HEK293 (cell line): ENCODE data around the gene RNF19B.
A peak's percentile ranks its signal among the peaks of the same experiment; 100 is the strongest.

Source experiments
- CTCF ChIA-PET: fragments of 350-600 bp; formaldehyde crosslinking; extraction: SDS; loops from one replicate; lab custom pipeline; 2021; ENCODE audit warnings: antibody characterized with exemption; lab: Yijun Ruan, JAX
- POLR2A ChIA-PET: fragments of 300-600 bp; formaldehyde crosslinking; extraction: SDS; loops from one replicate; lab custom pipeline; 2020; ENCODE audit warnings: antibody characterized with exemption, inconsistent platforms; lab: Yijun Ruan, JAX
- H3K27ac ChIP-seq: fragments of 200-500 bp; sonication (Bioruptor generic); 2 replicates; pipeline ENCODE4 v1.5.1; 2014; ENCODE audit warnings: low read depth, low read length, control low read depth, inconsistent platforms; ENCODE audit errors: extremely low read depth
- H3K36me3 ChIP-seq, 2 experiments: fragments of 200-500 bp in 1 of 2; sonication (Bioruptor generic) in 1 of 2; 1 replicate in 1 of 2; 2 replicates in 1 of 2; pipeline ENCODE4 v1.5.1; 2014 to 2017; ENCODE audit warnings: inconsistent platforms in 2 of 2, low read length in 2 of 2; ENCODE audit not compliant: control insufficient read depth in 2 of 2, insufficient read depth in 1 of 2
- H3K4me1 ChIP-seq: fragments of 200-500 bp; sonication (Bioruptor generic); 2 replicates; pipeline ENCODE4 v1.5.1; 2014; ENCODE audit warnings: mild to moderate bottlenecking, low read length, inconsistent platforms; ENCODE audit not compliant: control insufficient read depth, insufficient read depth
- H3K4me3 ChIP-seq: 2 replicates; pipeline ENCODE4 v1.5.1; 2011; ENCODE audit warnings: low read depth, mild to moderate bottlenecking, control low read depth, low read length, moderate library complexity
- H3K9me3 ChIP-seq: fragments of 200-500 bp; sonication (Bioruptor generic); 2 replicates; pipeline ENCODE4 v1.5.1; 2014; ENCODE audit warnings: low read depth, low read length, inconsistent platforms; ENCODE audit not compliant: control insufficient read depth, insufficient read depth
- EGR2 ChIP-seq: fragments of 450-650 bp; formaldehyde crosslinking; IDR thresholded peaks from 2 replicates; pipeline ENCODE4 v1.5.1; 2016; ENCODE audit warnings: low read depth, missing biosample characterization, missing genetic modification characterization
- GLI4 ChIP-seq: fragments of 450-650 bp; formaldehyde crosslinking; IDR thresholded peaks from 2 replicates; pipeline ENCODE4 v1.5.1; 2016; ENCODE audit warnings: missing biosample characterization, missing genetic modification characterization
- KLF10 ChIP-seq: fragments of 450-650 bp; IDR thresholded peaks from 2 replicates; pipeline ENCODE4 v1.5.1; 2018; ENCODE audit warnings: missing biosample characterization, mild to moderate bottlenecking, missing genetic modification characterization
- MYNN ChIP-seq: fragments of 450-650 bp; formaldehyde crosslinking; IDR thresholded peaks from 2 replicates; pipeline ENCODE4 v1.5.1; 2016; ENCODE audit warnings: missing biosample characterization, missing genetic modification characterization, borderline replicate concordance
- MZF1 ChIP-seq: fragments of 450-650 bp; formaldehyde crosslinking; IDR thresholded peaks from 2 replicates; pipeline ENCODE4 v1.5.1; 2017; ENCODE audit warnings: missing biosample characterization, missing genetic modification characterization, borderline replicate concordance
- PRDM1 ChIP-seq: fragments of 450-650 bp; formaldehyde crosslinking; IDR thresholded peaks from 2 replicates; pipeline ENCODE4; 2016; ENCODE audit warnings: missing biosample characterization, missing genetic modification characterization
- REST ChIP-seq: fragments of 450-650 bp; formaldehyde crosslinking; IDR thresholded peaks from 2 replicates; pipeline ENCODE4 v1.5.1; 2016; ENCODE audit warnings: missing biosample characterization, missing genetic modification characterization
- SALL2 ChIP-seq: fragments of 450-650 bp; formaldehyde crosslinking; IDR thresholded peaks from 2 replicates; pipeline ENCODE4 v1.5.0; 2017; ENCODE audit warnings: missing biosample characterization, mild to moderate bottlenecking, missing genetic modification characterization, borderline replicate concordance
- WT1 ChIP-seq: fragments of 450-650 bp; formaldehyde crosslinking; IDR thresholded peaks from 2 replicates; pipeline ENCODE4 v1.5.1; 2016; ENCODE audit warnings: missing biosample characterization, missing genetic modification characterization
- ZBTB20 ChIP-seq: fragments of 450-650 bp; formaldehyde crosslinking; IDR thresholded peaks from 2 replicates; pipeline ENCODE4 v1.5.1; 2016; ENCODE audit warnings: missing biosample characterization, missing genetic modification characterization
- ZBTB48 ChIP-seq: fragments of 450-650 bp; formaldehyde crosslinking; IDR thresholded peaks from 2 replicates; pipeline ENCODE4 v1.5.1; 2016; ENCODE audit warnings: missing biosample characterization, missing genetic modification characterization
- ZFHX2 ChIP-seq: fragments of 450-650 bp; formaldehyde crosslinking; conservative IDR thresholded peaks from 2 replicates; pipeline ENCODE4 v1.5.1; 2016; ENCODE audit warnings: missing biosample characterization, missing genetic modification characterization
- ZNF121 ChIP-seq: fragments of 450-650 bp; formaldehyde crosslinking; IDR thresholded peaks from 2 replicates; pipeline ENCODE4 v1.5.1; 2016; ENCODE audit warnings: missing biosample characterization, missing genetic modification characterization
- ZNF138 ChIP-seq: fragments of 450-650 bp; formaldehyde crosslinking; IDR thresholded peaks from 2 replicates; pipeline ENCODE4 v1.5.1; 2016; ENCODE audit warnings: missing biosample characterization, missing genetic modification characterization, borderline replicate concordance
- ZNF175 ChIP-seq: fragments of 450-650 bp; formaldehyde crosslinking; IDR thresholded peaks from 2 replicates; pipeline ENCODE4 v1.5.1; 2016; ENCODE audit warnings: missing biosample characterization, missing genetic modification characterization
- ZNF184 ChIP-seq: fragments of 450-650 bp; IDR thresholded peaks from 2 replicates; pipeline ENCODE4 v1.5.1; 2018; ENCODE audit warnings: missing biosample characterization, mild to moderate bottlenecking, missing genetic modification characterization
- ZNF221 ChIP-seq: fragments of 450-650 bp; formaldehyde crosslinking; IDR thresholded peaks from 2 replicates; pipeline ENCODE4 v1.5.1; 2017; ENCODE audit warnings: missing biosample characterization, missing genetic modification characterization, borderline replicate concordance
- ZNF366 ChIP-seq: fragments of 450-650 bp; formaldehyde crosslinking; conservative IDR thresholded peaks from 2 replicates; pipeline ENCODE4 v1.5.1; 2016; ENCODE audit warnings: missing biosample characterization, missing genetic modification characterization
- ZNF416 ChIP-seq: fragments of 450-650 bp; formaldehyde crosslinking; IDR thresholded peaks from 2 replicates; pipeline ENCODE4 v1.5.1; 2016; ENCODE audit warnings: missing biosample characterization, missing genetic modification characterization
- ZNF426 ChIP-seq: fragments of 450-650 bp; formaldehyde crosslinking; IDR thresholded peaks from 2 replicates; pipeline ENCODE4 v1.5.1; 2017; ENCODE audit warnings: missing biosample characterization, missing genetic modification characterization, mild to moderate bottlenecking, inconsistent platforms, moderate library complexity
- ZNF48 ChIP-seq: fragments of 450-650 bp; formaldehyde crosslinking; IDR thresholded peaks from 2 replicates; pipeline ENCODE4 v1.5.1; 2016; ENCODE audit warnings: missing biosample characterization, missing genetic modification characterization
- ZNF501 ChIP-seq: fragments of 450-650 bp; formaldehyde crosslinking; IDR thresholded peaks from 2 replicates; pipeline ENCODE4 v1.5.1; 2016; ENCODE audit warnings: missing biosample characterization, missing genetic modification characterization
- ZNF596 ChIP-seq: fragments of 450-650 bp; IDR thresholded peaks from 2 replicates; pipeline ENCODE4 v1.5.0; 2018; ENCODE audit warnings: missing biosample characterization, mild to moderate bottlenecking, missing genetic modification characterization, moderate library complexity
- ZNF600 ChIP-seq: fragments of 450-650 bp; formaldehyde crosslinking; IDR thresholded peaks from 2 replicates; pipeline ENCODE4 v1.5.1; 2016; ENCODE audit warnings: missing biosample characterization, missing genetic modification characterization
- ZNF629 ChIP-seq: fragments of 450-650 bp; formaldehyde crosslinking; IDR thresholded peaks from 2 replicates; pipeline ENCODE4 v1.5.1; 2017; ENCODE audit warnings: missing biosample characterization, missing genetic modification characterization
- ZNF658 ChIP-seq: fragments of 450-650 bp; formaldehyde crosslinking; IDR thresholded peaks from 2 replicates; pipeline ENCODE4; 2016; ENCODE audit warnings: missing biosample characterization, missing genetic modification characterization
- ZNF747 ChIP-seq: fragments of 450-650 bp; formaldehyde crosslinking; IDR thresholded peaks from 2 replicates; pipeline ENCODE4 v1.5.1; 2016; ENCODE audit warnings: missing biosample characterization, missing genetic modification characterization
- ZNF777 ChIP-seq: fragments of 450-650 bp; formaldehyde crosslinking; IDR thresholded peaks from 2 replicates; pipeline ENCODE4 v1.5.1; 2017; ENCODE audit warnings: missing biosample characterization, missing genetic modification characterization, borderline replicate concordance
- ZNF792 ChIP-seq: fragments of 450-650 bp; formaldehyde crosslinking; IDR thresholded peaks from 2 replicates; pipeline ENCODE4 v1.5.1; 2016; ENCODE audit warnings: missing biosample characterization, missing genetic modification characterization
- ZSCAN30 ChIP-seq: fragments of 450-650 bp; IDR thresholded peaks from 2 replicates; pipeline ENCODE4 v1.5.1; 2018; ENCODE audit warnings: missing biosample characterization, mild to moderate bottlenecking, missing genetic modification characterization, moderate library complexity
- ZSCAN4 ChIP-seq: fragments of 450-650 bp; formaldehyde crosslinking; IDR thresholded peaks from 2 replicates; pipeline ENCODE4 v1.5.1; 2017; ENCODE audit warnings: missing biosample characterization, missing genetic modification characterization
- TF ChIP-seq, protein P1 (sequence below): fragments of 450-650 bp; formaldehyde crosslinking; IDR thresholded peaks from 2 replicates; pipeline ENCODE4 v1.5.1; 2016; ENCODE audit warnings: missing biosample characterization, missing genetic modification characterization, borderline replicate concordance

The RNF19B gene

DNA sequence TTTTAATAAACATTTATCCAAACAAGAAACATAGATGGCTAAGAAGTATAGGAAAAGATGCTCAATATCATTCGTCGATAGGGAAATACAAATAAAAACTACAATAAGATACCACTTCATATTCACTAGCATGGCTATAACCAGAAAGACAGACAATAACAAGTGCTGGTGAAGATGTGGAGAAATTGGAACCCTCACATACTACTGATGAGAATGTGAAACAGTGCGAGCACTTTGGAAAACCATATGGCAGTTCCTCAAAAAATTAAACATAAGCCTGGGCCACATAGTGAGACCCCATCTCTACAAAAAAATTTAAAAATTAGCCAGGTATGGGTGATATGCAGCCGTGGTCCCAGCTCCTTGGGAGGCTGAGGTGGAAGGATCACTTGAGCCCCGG, 54.3 kb downstream of the RNF19B start:
- no peaks in the 10 kb centered on the region for H3K9me3 ChIP-seq
- H3K27ac ChIP-seq, result no peak overlapping the region
- POLR2A ChIA-PET, result no interaction called here
- no peaks in the 10 kb centered on the region for H3K36me3 ChIP-seq
- TF ChIP-seq ZNF600 (no peak), ZNF184 (tag by site-specific recombination) (peak; percentile 98)
- CTCF ChIA-PET, result interaction anchor here (0.6 kb wide), 1 partner anchor 51 kb away, joined by 5 read pairs; no protein-coding TSS in a partner anchor
- H3K4me3 ChIP-seq, result no peak overlapping the region
- H3K4me1 ChIP-seq, result no peaks in the 10 kb centered on the region

DNA sequence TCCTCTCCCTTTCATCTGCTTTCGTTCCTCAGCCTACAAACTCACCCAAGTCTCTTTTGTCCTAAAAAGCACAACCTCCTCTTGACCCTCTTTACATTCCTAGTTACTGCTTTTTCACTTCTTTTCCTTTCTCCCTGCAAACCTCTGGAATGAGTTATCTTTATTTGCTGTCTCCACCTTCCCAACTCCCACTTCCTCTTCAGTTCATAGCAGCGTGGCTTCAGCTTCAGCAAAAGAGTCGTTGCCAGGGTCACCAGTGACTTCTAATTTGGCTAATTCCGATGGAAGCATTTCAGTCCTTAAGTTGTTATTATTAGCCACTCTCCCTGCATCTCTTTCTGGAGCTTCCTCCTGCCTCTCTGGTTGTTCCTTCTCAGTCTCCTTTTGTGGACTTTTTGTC, 57.2 kb downstream of the RNF19B start:
- H3K4me3 ChIP-seq, result no peak overlapping the region
- H3K4me1 ChIP-seq, result no peaks in the 10 kb centered on the region
- H3K9me3 ChIP-seq, result no peaks in the 10 kb centered on the region
- H3K27ac ChIP-seq, result no peak overlapping the region
- ChIA-PET CTCF (interaction anchor here (1.1 to 1.5 kb wide), 3 partner anchors 27 to 32 kb away, joined by 3 to 5 read pairs (median 3); no protein-coding TSS in a partner anchor), POLR2A (interaction anchor here (0.6 kb wide), 2 partner anchors 9 to 150 kb away, joined by 3 read pairs; no protein-coding TSS in a partner anchor)
- no peaks in the 10 kb centered on the region for H3K36me3 ChIP-seq
- TF ChIP-seq ZNF416, result no peak
- TF ChIP-seq, protein P1, sequence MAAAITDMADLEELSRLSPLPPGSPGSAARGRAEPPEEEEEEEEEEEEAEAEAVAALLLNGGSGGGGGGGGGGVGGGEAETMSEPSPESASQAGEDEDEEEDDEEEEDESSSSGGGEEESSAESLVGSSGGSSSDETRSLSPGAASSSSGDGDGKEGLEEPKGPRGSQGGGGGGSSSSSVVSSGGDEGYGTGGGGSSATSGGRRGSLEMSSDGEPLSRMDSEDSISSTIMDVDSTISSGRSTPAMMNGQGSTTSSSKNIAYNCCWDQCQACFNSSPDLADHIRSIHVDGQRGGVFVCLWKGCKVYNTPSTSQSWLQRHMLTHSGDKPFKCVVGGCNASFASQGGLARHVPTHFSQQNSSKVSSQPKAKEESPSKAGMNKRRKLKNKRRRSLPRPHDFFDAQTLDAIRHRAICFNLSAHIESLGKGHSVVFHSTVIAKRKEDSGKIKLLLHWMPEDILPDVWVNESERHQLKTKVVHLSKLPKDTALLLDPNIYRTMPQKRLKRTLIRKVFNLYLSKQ (tag by site-specific recombination), result no peak
- 0 out of 2 replicates have a peak, but pooled peaks have one; percentile 45 for TF ChIP-seq EGR2 (tag by site-specific recombination)
- no peak for TF ChIP-seq ZNF658 (tag by site-specific recombination)
- TF ChIP-seq MZF1, result no peak
- TF ChIP-seq ZNF184 (tag by site-specific recombination), result no peak
- TF ChIP-seq ZNF426 (tag by site-specific recombination), result no peak
- TF ChIP-seq GLI4 (tag by site-specific recombination), result no peak
- TF ChIP-seq ZFHX2 (tag by site-specific recombination), result peak; percentile 27
- TF ChIP-seq ZNF138 (tag by site-specific recombination), result no peak
- TF ChIP-seq ZBTB20 (tag by site-specific recombination), result no peak
- TF ChIP-seq ZNF629 (tag by site-specific recombination), result no peak
- TF ChIP-seq ZNF121 (tag by site-specific recombination), result no peak
- TF ChIP-seq ZNF596 (tag by site-specific recombination), result no peak
- no peak for TF ChIP-seq ZNF175 (tag by site-specific recombination)
- TF ChIP-seq SALL2, result no peak
- TF ChIP-seq ZBTB48, result no peak
- no peak for TF ChIP-seq ZSCAN4 (tag by site-specific recombination)
- TF ChIP-seq ZNF747 (tag by site-specific recombination), result no peak
- TF ChIP-seq ZSCAN30 (tag by site-specific recombination), result no peak
- TF ChIP-seq ZNF501 (tag by site-specific recombination), result no peak
- no peak for TF ChIP-seq WT1 (tag by site-specific recombination)
- TF ChIP-seq PRDM1, result peak; percentile 65
- no peak for TF ChIP-seq REST (tag by site-specific recombination)
- TF ChIP-seq MYNN (tag by site-specific recombination), result peak; percentile 99
- no peak for TF ChIP-seq ZNF792 (tag by site-specific recombination)
- no peak for TF ChIP-seq ZNF221 (tag by site-specific recombination)
- TF ChIP-seq KLF10 (tag by site-specific recombination), result no peak
- TF ChIP-seq ZNF777 (tag by site-specific recombination), result no peak
- no peak for TF ChIP-seq ZNF48 (tag by site-specific recombination)
- TF ChIP-seq ZNF366 (tag by site-specific recombination), result no peak
